Measurements from ENCODE around the gene KRTAP10-7. TPM values are rescaled to one million over a fixed set of nuclear protein-coding genes. Genes with fewer than 3 reads are reported as not detected.
"Not testable (repeated sequence)": the region's sequence is repeated elsewhere in the genome, so short reads cannot be mapped to it uniquely, and the experiment has no call there.

The KRTAP10-7 gene, protein sequence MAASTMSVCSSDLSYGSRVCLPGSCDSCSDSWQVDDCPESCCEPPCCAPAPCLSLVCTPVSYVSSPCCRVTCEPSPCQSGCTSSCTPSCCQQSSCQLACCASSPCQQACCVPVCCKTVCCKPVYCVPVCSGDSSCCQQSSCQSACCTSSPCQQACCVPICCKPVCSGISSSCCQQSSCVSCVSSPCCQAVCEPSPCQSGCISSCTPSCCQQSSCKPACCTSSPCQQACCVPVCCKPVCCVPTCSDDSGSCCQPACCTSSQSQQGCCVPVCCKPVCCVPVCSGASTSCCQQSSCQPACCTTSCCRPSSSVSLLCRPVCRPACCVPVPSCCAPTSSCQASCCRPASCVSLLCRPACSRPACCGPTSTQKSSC
- not detected in 2 replicates for total RNA-seq (2014; rRNA removed; shearing (Covaris generic))

- DNase-seq (ENCODE audit: low read depth): not testable (repeated sequence)
Observed at GRCh38 chr21:44600118-44600978, at the start of gene KRTAP10-7. Gene KRTAP10-7, plus strand, starts transcription at chr21:44600597. Its CDS starts 25 bp downstream, at chr21:44600622.

DNA sequence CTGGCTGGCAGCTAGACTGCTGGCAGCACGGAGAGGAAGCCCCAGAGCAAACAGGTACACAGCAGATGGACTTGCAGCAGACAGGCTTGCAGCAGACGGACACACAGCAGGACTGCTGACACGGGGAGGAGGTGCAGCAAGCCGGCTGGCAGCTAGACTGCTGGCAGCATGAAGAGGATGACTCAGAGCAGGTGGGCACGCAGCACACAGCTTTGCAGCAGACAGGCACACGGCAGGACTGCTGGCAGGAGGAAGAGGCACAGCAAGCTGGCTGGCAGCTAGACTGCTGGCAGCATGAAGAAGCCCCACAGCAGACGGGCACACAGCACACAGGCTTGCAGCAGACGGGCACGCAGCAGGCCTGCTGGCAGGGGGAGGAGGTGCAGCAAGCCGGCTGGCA lies 49.6 kb upstream of the KRTAP10-7 start:
- no peak for DNase-seq (ENCODE audit: low read depth)

DNA sequence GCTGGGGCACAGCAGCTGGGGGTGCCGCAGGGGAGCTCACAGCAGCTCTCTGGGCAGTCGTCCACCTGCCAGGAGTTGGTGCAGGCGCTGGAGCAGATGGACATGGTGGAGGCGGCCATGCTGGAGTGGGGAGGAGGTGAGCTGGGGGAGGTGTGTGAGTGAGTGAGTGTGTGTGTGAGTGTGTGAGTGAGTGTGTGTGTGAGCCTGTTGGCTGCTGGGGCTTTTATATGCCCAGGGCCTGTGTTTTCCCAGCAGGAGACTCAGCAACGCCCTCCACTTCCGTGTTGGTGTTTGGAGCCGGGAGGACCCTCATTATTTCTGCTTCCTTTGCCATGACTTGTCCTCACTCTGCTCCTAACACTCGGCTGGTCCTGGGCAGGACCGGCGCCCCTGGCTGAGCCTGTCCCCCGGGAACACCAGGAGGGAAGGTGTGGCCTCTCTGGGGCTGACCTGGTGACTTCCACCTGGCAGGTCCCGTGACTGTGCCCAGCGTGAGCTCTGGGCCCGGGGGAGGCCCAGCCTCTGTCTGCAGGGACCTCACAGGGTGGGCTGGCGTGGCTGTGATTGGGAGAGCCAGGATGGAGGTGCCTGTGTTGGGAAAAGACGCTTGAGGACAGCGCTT lies 48.9 kb upstream of the KRTAP10-7 start, which contains the start of gene KRTAP10-2:
Gene KRTAP10-2 (minus strand): TSS at position 166 of the 622 bp plus-strand sequence. CDS start 47 bp downstream, at position 119.
- DNase-seq (ENCODE audit: low read depth): no peak

DNA sequence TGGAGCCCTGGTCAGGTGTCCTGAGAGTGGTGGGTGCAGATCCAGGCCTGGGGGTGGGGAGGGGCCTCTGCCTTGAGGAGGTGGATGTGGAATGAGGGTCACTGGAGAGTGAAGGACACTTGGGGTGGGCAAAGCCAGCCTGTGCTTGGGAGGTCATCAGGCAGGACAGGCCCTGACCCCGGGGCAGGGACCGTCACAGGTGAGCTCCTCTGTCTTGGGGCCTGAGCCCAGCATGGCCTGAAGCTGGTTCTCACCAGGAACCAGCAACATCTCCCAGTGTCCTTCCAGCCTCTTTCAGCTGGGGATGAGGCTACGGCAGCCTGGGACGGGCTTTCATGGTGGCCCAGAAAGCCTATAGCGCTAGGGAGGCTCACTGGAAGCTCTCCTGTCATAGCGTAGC lies 48.3 kb upstream of the KRTAP10-7 start:
- no peak for DNase-seq (ENCODE audit: low read depth)

DNA sequence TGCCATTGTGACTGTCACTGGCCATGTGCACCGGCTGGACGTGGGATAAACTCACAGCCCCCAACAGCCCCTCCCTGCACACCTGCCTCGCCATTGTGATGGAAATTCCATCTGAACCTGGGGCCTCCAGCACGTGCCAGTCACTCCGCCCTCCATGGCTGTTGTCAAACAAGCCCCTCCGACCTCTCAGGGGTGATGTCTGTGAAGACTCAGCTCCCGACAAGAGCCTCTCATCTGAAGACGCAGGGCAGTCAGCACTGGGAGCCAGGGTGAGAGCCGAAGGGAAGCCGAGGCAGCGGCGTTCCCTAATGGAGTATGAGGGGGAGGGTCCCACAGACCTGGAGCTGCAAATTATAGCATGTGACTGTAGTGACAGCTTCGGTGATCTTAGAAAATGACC lies 47.7 kb upstream of the KRTAP10-7 start:
- no peak for DNase-seq (ENCODE audit: low read depth)

DNA sequence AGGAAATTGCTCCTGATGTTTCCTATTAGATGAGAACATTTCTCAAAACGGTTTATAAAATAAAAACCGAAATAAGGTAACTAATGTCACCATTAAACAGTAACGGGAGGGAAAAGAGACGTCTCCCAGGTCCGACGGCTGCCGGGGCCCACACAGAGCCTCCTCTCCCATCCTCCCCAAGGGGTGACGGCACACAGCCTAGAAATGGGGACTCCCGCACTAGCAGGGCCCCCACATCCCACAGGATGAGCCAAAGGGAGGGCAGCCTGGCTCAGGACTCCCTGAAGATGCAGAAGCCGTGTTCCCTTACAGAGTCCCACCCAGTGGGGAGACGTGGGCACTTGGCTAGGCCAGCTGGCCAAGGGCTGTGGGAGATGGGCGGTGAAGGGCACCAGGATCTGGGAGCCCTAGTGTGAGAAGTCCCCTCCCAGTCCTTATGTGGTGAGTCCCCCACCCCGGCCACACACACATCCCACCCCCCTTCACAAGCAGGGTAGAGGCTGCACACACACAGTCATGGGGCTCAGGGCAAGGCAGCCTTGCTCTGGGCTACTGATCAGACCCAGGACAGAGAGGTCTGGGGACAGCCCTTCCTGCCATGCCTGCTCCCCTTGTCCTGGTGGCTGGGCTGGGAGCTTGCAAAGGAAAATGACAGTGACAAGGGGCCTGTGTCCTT lies 45.1 kb upstream of the KRTAP10-7 start:
- no peak for DNase-seq (ENCODE audit: low read depth)

- DNase-seq (ENCODE audit: low read depth): no peak
Observed at GRCh38 chr21:44556879-44557278, 43.5 kb upstream of the KRTAP10-7 start.

GRCh38 chr21:44557491-44558328 lies 42.7 kb upstream of the KRTAP10-7 start:
- DNase-seq (ENCODE audit: low read depth): no peak

GRCh38 chr21:44558329-44558675 lies 42.1 kb upstream of the KRTAP10-7 start:
- DNase-seq (ENCODE audit: low read depth): not testable (repeated sequence)

DNA sequence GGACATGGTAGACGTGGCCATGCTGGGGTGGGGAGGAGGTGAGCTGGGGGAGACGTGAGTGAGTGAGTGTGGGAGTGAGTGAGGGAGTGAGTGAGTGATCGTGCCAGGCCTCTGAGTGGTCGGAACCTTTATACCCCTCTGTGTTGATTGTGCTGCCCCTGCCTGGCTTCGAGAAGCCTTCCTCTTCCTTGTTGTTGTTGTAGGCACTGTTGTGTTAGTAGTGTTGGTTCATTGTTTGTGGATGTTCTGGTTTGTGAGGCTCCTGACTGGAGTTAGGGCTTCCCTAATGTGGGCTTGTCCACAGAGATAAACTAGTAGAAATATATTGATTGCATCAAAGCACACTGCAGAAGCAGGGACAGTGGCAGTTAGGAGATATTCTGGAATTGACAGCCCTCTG lies 41.7 kb upstream of the KRTAP10-7 start, which contains the start of gene KRTAP10-3:
Gene KRTAP10-3 (minus strand): TSS at position 101 of the 400 bp plus-strand sequence. CDS start 80 bp downstream, at position 21.
- DNase-seq (ENCODE audit: low read depth): no peak

DNA sequence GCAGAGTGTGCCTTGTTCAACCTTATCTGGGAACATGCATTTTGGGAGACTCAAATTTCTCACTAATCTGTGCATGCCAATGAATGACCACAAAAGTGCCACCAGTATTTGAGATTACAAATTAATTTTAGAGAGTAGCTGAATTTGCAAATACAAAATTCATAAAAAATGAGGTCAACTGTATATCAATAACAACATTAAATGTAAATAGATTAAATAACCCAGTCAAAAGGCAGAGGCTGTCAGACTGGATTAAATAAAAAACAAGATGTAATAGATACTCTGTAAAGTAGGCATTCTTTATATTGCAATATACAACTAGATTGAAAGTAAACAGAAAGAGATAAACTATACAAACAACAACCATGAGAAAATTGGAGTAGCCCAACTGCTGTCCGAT lies 36.3 kb upstream of the KRTAP10-7 start:
- no peak for DNase-seq (ENCODE audit: low read depth)

DNA sequence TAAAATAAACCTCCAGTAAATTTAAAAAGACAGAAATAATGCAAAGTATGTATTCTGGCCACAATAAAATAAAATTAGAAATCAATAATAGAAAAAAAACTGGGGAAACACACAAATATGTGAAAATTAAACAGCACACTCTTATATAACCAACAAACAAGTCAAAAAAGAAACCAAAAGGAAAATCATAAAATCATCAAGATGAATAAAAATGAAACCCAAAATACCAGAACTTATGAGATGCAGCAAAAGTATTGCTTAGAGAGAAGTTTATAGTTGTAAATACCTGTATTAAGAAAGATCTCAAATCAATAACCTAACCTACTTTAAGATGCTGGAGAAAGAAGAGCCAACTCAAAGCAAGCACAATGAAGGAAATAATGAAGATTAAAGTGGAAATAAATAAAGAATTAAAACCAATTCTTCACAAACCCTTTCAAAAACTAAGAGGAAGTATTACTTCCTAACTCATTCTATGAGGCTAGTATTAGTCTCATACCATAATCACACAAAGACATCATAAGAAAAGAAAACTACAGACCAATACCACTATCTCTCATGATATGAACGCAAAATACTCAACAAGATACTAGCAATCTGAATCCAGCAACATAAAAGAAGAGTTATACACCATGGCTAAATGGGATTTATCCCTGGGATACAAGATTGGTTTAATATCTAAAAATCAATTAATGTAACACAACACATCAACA lies 35.4 kb upstream of the KRTAP10-7 start:
- DNase-seq (ENCODE audit: low read depth): no peak

DNA sequence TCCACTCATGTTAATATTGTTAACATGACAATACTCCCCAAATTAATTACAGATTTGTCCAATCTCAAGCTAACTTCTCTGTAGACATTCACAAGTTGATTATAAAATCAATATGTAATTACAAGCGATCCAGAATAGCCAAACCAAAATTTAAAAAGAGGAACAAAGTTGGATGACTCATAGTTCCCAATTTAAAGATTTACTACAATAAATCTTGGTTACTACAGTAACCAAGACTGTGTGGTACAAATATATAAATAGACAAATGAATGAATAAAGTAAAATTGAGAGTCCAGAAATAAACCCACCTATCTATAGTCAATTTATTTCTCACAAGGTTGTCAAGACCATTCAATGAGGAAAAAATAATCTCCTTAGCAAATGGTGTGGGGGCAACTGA lies 34.0 kb upstream of the KRTAP10-7 start:
- no peak for DNase-seq (ENCODE audit: low read depth)

DNA sequence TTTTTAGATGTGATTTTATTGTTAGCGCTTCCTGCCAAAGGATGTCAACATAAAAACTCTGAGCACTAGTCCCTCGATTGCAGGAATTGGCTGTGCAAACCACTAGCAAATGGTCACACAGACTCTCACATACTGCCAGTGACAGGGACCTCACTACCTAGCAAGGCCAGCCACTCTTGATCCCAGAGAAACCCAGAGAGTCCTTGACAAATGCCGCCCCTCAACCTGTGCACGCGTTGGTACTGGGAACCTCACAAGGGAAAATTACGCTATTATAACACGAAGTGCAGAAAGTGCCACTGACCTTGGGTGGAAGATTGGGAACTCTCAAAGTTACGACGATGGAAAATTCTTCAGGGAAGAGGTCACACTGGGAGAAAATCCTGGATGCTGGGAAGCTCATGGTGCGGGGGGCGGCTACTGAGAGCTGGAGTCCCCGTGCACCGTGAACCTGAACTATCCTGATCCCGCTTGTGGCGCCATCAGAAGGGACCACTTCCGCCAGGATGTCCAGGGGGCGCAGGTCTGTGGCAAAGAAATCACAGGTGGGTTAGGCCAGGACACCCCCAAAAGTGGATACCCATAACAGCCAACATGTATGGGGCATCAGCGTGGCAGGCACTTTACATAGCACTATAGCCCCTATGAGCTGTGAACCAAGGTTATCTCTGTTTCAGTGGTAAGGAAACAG lies 32.8 kb upstream of the KRTAP10-7 start:
- DNase-seq (ENCODE audit: low read depth): no peak

DNA sequence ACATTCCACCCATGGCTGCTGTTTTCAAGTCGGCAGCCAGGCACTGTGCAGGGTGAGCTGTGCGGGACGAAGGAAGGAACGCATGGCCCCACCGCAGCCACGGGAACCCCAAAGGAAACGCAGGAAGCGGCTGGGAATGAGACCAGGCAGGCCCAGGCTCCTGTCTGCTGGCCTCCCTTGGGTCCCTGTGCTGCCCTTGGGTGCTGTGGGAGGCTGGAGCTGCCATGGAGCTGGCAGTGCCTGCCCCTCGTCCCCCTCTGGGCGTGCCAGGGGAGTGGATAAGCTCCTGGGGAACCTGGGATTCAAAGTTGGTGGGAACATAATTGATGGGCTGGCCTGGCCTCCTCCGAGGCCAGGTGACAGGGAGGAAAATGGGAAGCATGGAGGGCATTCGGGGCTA lies 32.1 kb upstream of the KRTAP10-7 start:
- no peak for DNase-seq (ENCODE audit: low read depth)

- peak; percentile 16 for DNase-seq (ENCODE audit: low read depth)
Observed at GRCh38 chr21:44568667-44569556, 31.5 kb upstream of the KRTAP10-7 start.

- no peak for DNase-seq (ENCODE audit: low read depth)
Observed at GRCh38 chr21:44569861-44570517, 30.4 kb upstream of the KRTAP10-7 start.

DNA sequence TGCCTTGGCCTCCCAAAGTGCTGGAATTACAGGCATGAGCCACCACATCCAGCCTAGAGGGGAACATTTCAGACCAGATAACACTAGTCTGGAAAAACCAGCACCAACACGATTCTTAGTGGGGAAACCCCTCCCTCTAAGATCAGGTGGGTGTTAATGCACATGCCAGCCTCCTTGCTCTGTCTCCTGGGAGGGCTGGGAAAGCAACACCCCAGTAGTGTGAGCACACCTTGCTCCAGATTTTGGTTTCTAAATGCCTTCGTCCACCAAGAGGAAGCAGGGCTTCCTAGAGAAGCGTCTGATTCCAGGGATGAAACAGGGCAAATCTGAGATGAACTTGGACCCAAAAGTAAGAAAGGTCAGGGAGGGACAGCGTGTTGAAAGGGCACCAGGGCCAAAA lies 29.1 kb upstream of the KRTAP10-7 start:
- no peak for DNase-seq (ENCODE audit: low read depth)

All from RPMI7951 (cell line).